ENCODE data around the gene USP49. TPM values are rescaled to one million over a fixed set of nuclear protein-coding genes. Genes with fewer than 3 reads are reported as not detected.

Gene USP49
- total RNA-seq, 2 experiments from 2014 or later: 9.0 to 17.8 TPM

DNA sequence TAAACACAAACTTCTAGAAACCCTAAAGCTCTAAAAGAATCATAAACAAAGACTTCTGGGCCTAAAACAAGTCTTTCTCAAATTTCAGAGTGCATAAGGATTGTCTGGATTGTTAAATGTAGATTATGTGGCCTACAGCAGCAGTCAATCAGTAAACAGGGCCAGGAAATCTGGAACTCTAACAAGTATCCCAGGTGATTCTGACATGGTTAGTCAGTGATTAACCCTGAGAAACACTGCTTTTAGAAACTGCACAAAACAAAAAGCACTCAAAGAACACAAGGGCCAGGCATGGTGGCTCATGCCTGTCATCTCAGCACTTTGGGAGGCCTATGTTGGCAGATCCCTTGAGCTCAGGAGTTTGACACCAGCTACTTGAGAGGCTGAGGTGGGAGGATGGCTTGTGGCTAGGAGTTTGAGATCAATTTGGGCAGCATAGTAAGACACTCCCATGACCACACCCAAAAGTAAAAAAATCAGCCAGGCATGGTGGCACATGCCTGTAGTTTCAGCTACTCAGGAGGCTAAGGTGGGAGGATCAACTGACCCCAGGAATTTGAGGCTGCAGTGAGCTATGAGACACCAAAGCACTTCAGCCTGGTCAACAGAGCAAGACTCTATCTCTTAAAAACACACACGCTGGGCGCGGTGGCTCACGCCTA lies 19.8 kb upstream of the USP49 start:
- H3K9me2 ChIP-seq (ENCODE audit: insufficient read depth, low read length): no peaks in the 10 kb centered on the region
- H3K79me2 ChIP-seq (ENCODE audit: insufficient read depth, low read depth, low read length): peaks cover 20% of the 10 kb centered on the region
- H3K4me2 ChIP-seq (ENCODE audit: low read length): no peak overlapping the region
- H3K27ac ChIP-seq (ENCODE audit: low read depth, low read length, poor library complexity, severe bottlenecking): no peak overlapping the region
- no peaks in the 10 kb centered on the region for H3K9me3 ChIP-seq (ENCODE audit: low read length)
- BruUV-seq (replicated peaks): no TSS peak
- H3K4me1 ChIP-seq (ENCODE audit: insufficient read depth, low read length, poor library complexity, severe bottlenecking): peaks cover 10% of the 10 kb centered on the region
- H3K36me3 ChIP-seq (ENCODE audit: insufficient read depth, low read length): peaks cover 68% of the 10 kb centered on the region
- no peak overlapping the region for H3K4me3 ChIP-seq (ENCODE audit: low read depth, low read length, poor library complexity, severe bottlenecking)
- POLR2A ChIA-PET: no interaction called here
- CTCF ChIA-PET (ENCODE audit: unreplicated experiment): no interaction called here
- no peaks in the 10 kb centered on the region for H4K20me1 ChIP-seq (ENCODE audit: insufficient read depth, low read length)
- no peak for DNase-seq (ENCODE audit: low spot score)
- H2AFZ ChIP-seq (ENCODE audit: low read length): no peak overlapping the region
- intact Hi-C loops (cut with micrococcal nuclease; ENCODE audit: unreplicated experiment): loop anchor here (2.0 kb wide), 1 partner anchor 16 kb away; no protein-coding TSS in a partner anchor
- TF ChIP-seq, protein P1, sequence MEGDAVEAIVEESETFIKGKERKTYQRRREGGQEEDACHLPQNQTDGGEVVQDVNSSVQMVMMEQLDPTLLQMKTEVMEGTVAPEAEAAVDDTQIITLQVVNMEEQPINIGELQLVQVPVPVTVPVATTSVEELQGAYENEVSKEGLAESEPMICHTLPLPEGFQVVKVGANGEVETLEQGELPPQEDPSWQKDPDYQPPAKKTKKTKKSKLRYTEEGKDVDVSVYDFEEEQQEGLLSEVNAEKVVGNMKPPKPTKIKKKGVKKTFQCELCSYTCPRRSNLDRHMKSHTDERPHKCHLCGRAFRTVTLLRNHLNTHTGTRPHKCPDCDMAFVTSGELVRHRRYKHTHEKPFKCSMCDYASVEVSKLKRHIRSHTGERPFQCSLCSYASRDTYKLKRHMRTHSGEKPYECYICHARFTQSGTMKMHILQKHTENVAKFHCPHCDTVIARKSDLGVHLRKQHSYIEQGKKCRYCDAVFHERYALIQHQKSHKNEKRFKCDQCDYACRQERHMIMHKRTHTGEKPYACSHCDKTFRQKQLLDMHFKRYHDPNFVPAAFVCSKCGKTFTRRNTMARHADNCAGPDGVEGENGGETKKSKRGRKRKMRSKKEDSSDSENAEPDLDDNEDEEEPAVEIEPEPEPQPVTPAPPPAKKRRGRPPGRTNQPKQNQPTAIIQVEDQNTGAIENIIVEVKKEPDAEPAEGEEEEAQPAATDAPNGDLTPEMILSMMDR (conservative IDR thresholded peaks at IDR 0.05; ENCODE audit: low read length): no peak
- TF ChIP-seq EZH2phosphoT487 (IDR thresholded peaks at IDR 0.05; ENCODE audit: borderline replicate concordance, low read depth, low read length): no peak

DNA sequence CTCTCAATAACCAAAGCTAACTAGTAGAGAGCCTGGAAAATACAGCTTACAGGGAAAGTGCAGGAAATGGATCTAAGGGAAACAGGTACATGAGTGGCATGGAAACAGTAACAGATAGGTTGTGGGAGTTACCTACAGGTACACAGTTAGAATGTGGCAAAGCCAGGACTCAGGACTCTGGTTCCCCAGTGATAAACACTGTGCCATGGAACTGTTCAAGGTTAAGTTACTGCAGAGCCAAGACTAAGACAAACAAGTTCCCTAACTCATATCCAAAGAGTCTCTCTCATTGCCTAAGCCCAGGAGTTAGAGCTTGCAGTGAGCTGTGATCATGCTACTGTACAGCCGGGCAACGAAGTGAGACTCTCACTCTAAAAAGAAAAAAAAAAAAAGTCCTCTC lies 19.2 kb upstream of the USP49 start:
- POLR2A ChIA-PET: interaction anchor here (1.1 kb wide), 1 partner anchor 10 kb away, joined by 3 read pairs; no protein-coding TSS in a partner anchor
- BruUV-seq (replicated peaks): no TSS peak

More for the DNA sequence above, 19.2 kb upstream of the USP49 start:
- Histone ChIP-seq H2AFZ (ENCODE audit: low read length) (no peak overlapping the region), H3K4me3 (ENCODE audit: low read depth, low read length, poor library complexity, severe bottlenecking) (no peak overlapping the region), H3K9me2 (ENCODE audit: insufficient read depth, low read length) (no peaks in the 10 kb centered on the region), H3K27ac (ENCODE audit: low read depth, low read length, poor library complexity, severe bottlenecking) (no peak overlapping the region), H3K9me3 (ENCODE audit: low read length) (no peaks in the 10 kb centered on the region), H3K4me1 (ENCODE audit: insufficient read depth, low read length, poor library complexity, severe bottlenecking) (peaks cover 3% of the 10 kb centered on the region), H3K79me2 (ENCODE audit: insufficient read depth, low read depth, low read length) (peaks cover 13% of the 10 kb centered on the region), H4K20me1 (ENCODE audit: insufficient read depth, low read length) (no peaks in the 10 kb centered on the region), H3K4me2 (ENCODE audit: low read length) (no peak overlapping the region), H3K36me3 (ENCODE audit: insufficient read depth, low read length) (peaks cover 75% of the 10 kb centered on the region)
- intact Hi-C loops (cut with micrococcal nuclease; ENCODE audit: unreplicated experiment): loop anchor here (2.0 kb wide), 1 partner anchor 16 kb away; no protein-coding TSS in a partner anchor
- no peak for TF ChIP-seq EZH2phosphoT487 (IDR thresholded peaks at IDR 0.05; ENCODE audit: borderline replicate concordance, low read depth, low read length)
- TF ChIP-seq, protein P1 (conservative IDR thresholded peaks at IDR 0.05; ENCODE audit: low read length): no peak
- CTCF ChIA-PET (ENCODE audit: unreplicated experiment): no interaction called here
- DNase-seq (ENCODE audit: low spot score): no peak

All from OCI-LY7 (cell line).